HG03064 (cell line): ENCODE results near the gene MAS1.

Experiments used
- ATAC-seq: cut with Tn5 transposase; IDR thresholded peaks from one replicate; pipeline ENCODE4 v1.9.1; 2021; ENCODE audit warnings: low read depth; ENCODE audit not compliant: unreplicated experiment

MAS1 gene

DNA sequence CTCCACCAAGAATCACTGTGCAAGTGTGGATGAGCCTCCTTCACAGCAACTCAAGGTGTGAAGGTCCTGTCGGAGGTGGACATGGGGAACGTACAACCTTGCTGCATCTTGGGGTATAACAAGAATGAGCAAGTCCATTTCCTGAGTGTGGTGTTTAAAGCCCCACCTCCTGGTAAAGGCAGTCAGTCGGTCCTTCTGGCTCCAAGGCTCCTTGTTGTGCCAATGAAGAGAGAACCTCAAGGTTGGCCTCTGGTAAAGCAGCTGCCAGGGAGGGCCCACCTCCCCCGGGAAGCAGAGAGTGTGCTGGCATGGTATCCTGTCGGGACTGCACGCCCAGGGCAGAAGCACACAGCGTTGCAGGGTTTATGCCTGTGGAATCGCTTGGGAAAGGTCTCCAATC, 12.4 kb upstream of the MAS1 start:
- ATAC-seq: no peak

DNA sequence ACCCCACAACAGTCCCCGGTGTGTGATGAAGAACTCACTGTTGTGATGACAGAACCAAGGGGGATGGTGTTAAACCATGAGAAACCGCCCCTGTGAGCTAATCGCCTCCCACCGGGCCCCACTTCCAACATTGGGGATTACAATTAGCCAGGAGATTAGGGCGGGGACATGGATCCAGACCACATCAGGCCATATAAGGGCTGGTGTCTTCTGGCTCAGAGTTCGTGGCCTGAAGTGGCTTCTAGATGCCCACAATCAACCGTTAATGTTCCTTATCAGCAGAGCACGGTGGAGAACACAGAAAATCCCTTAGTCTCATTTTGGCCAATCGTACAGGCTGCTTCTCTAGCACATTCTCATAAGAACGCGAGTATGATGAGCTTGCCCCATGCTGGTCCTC, 10.9 kb upstream of the MAS1 start:
- no peak for ATAC-seq

DNA sequence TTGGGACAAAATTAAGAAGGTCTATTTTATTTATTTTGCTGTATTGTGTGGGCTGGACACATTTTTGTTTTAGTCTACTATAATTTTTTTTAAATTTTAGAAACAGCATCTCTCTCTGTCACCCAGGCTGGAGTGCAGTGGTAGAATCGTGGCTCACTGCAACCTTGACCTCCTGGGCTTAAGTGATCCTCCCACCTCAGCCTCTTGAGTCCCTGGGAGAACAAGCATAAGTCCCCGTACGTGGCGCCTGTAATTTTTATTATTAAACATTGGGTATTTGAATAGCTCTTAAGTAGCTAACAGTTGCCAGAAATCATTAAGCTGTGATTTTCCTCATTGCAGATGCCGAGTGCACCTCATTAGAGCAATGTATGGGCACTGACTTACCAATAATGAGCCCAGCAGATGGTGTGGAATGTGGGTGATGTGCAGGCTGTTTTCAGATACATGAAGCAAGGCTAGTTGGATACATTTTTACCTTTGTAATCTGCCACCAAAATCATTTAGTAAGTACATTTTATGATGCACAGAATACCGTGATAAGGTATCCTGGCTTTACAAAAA, 10.3 kb upstream of the MAS1 start:
- no peak for ATAC-seq

DNA sequence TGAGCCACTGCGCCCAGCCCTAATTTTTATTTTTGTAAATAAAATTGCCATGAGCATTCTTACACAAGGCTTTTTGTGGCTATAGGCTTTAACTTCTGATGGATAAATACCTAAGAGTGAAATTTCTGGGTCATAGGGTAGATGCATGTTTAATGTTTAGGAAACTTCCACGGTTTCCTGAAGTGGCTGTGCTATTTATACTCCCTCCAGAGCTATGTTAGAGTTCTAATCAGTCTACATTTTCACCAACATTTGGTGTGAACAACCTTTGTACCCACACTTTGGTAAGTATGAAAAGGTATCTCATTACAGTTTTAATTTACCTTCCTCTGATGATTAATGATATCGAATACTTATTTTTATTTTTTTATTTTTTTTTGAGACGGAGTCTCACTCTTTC, 6.1 kb upstream of the MAS1 start:
- ATAC-seq: no peak

DNA sequence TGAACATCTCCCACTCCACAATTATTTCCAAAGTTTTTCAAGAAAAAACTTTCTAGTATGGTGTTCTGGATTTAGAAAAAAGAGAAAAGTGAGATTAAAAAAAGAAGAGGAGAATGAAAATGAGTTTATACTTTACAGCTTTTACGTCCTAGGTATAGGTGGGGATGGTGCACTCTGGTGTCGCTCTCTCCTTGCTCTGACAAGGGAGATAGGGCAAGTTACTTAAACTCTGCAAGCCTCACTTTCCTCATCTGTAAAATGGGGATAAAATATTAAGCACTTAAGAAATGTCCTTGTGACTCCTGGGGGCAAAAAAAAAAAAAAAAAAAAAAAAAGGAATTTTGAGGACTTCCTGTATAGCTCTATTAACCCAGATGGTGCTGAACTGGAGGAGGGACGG, 4.5 kb upstream of the MAS1 start:
- ATAC-seq: no peak

DNA sequence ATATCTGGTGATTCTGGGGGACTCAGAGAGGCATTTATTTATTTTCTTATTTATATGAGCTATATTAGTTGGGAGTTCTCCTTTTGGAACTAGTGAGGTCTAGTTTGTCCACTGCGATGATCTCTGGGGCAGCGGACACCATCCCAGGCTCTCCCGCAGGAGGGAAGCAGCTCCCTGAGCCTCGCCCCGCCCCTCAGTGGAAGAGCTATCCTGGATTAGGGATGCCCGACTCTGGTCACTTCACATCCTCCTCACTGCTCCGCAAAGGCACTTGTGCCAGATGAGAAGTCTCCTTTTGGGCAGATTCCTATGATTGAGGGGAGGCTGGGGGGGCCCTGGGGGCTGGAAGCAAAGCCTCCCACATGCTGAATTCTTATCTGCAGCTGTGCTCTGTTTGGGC, 3.6 kb upstream of the MAS1 start:
- no peak for ATAC-seq

DNA sequence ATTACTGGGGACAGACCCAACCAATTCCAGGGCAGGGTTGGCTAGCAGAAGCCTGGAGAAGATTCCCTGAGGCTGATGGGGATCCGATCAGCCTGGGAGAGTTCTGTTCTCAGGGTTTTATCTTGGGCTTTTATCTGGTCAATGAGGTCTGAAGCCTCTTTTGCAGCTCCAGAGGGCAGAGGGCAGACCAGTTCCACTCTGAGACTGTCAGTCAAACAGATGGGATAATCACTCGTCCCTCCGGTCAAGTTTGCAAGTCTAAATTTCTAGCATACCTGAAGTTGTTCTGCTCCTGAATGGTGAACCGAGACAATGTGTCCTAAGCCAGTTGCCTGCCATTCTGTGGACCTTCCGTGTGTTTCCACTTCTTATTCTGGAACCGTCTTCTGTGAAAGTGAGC, 3.0 kb upstream of the MAS1 start:
- ATAC-seq: no peak

DNA sequence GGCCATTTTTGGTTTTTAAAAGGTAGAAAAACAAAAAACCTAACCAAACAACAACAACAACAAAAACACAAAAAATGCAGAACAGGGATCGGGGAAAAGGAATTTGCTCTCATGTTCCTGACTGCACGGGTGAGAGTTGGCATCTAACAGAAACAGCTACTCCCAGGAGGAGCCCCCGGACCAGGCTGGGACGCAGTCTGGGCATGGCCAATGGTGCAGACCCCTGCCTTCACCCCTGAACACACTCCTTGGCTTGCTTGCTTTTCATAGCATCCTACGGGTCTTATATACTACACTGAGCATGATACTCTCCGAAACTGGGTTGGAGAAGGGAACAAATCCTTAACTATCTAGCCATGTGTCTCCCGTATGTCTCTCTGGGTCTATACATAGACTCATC, 587 bp upstream of the MAS1 start:
- no peak for ATAC-seq

DNA sequence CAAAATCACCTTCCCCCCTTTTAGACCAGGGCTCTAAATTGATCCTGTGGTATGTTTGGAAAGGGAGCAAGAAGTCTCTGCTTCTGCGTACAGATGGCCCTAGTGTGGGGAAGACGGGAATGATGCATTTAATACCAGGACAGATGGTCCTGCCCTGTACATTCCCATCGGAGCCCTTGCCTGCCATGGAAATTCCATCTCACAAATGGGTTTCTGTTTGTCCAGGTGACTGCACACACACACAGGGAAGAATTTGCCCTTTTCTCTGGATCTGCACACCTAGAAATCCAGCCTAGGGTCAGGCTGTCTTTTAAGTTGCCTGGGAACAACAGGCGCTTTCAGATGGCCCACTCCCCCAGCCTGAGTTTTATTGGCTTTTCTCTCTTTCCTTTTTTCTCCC, 1.3 kb downstream of the MAS1 start:
- no peak for ATAC-seq

DNA sequence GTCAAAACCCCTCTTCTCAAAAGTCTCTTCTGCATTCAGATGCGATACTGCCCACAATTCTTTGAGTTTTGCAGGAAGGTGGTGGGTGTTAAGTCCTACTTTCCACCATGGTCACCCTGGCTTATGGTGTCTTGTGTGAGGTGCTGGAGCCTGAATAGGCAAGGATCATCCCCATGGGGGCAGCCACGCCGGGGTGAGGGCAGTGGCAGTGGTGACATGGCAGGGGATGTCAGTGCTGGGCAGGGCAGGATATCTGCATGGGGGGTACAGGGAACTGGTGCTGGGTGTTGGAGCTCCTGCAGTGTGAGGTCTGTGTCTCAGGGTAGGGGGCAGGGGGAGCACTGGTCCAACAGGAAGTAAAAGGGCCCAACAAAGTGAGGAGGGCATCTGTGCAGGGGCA, 2.3 kb downstream of the MAS1 start:
- ATAC-seq: no peak

DNA sequence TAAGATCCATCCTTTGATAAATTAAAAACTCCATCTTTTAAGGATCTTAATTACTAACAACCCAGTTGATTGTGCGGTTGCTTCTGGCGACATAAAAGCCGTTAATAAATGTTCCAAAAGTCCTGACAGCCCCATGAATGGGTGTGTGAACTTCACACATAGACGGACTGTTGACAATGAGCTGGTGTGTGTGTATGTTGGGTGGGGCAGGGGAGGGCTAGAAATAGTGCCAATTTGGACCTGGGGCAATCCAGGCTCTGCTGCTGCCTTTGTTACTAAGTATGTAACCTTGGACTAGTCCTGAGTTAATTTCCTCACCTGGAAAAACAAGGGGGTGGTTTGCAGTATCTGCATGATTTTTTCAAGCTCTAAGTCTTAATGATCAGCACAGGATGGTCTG, 4.2 kb downstream of the MAS1 start:
- no peak for ATAC-seq

DNA sequence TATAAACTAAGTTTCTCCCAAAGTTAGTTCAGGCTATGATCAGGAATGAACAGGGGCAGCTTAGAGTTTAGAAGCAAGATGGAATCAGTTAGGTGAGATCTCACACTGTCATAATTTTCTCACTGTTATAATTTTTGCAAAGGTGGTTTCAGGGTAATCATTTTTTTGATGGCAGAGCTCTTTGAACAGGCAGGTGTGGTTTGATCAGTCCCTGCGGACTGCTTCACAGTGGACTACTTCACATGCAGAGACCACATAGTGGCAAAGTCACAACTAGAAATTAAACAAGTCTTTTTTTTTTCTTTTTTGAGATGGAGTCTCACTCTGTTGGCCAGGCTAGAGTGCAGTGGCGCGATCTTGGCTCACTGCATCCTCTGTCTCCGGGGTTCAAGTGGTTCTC, 6.8 kb downstream of the MAS1 start:
- ATAC-seq: no peak

DNA sequence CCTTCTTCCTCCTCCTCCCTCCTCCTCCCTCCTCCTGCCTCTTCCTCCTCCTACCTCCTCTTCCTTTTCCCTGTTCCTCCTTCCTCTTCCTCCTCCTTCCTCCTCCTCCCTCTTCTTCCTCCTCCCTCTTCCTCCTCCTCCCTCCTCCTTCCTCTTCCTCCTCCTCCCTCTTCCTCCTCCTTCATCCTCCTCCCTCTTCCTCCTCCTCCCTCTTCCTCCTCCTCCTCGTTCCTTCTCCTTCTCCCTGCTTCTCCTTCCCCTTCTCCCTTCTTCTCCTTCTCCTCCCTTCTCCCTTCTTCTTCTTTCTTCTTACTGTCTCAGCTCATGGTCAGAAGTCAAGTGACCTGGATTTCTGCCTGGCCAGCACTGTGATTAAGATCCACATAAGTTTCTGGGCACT, 7.7 kb downstream of the MAS1 start:
- no peak for ATAC-seq

DNA sequence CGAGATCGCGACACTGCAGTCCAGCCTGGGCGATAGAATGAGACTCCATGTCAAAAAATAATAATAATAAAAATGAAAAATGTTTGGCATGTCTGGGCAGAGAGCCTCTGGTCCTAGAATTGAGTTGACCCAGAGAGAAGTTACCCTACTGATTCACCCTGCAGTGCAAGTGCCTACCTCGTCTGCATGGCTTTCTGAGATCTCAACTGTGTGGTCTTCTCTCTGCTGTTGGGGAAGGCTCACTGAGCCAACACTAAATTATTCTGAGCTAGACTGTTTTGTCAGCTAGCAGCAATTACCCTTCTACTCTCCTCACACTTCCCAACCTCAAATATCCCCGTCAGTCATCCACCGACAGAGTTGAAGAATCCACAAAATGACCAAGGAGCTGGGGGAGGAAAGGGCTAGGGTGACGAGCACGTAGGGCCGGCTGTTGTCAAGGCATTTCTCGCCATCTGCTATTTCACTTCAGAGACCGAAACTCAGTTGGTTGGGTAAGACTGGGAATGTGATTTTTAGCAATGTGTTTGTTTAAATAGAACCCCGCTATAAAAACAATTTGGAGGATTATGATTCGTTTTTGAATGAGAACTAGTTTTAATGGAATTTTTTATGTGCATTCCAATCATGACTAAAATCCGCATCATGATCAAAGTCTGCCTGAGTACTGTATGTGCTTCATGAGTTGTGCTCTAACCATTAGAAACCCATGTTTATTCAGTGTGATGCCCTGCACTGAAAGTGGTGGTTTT, 9.4 kb downstream of the MAS1 start:
- ATAC-seq: no peak

DNA sequence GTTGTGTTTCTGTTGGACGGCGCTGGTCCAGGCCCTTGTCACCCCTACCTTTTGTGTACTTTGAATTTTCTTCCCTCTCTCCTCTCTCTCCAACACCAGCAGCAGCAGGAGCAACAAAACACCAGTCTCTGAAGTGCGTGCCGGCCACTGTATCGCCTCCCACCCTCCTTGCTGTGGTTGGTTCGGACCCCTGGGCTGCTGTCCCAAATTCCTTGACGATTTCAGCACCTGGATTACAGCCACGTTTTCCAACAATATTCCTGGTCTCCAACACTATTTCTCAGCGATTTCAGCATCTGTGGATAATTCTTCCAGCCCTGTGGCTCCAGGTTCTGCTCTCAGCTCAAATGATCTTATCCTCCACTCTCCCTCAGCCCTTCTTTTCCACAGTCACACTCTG, 11.8 kb downstream of the MAS1 start:
- ATAC-seq: no peak

DNA sequence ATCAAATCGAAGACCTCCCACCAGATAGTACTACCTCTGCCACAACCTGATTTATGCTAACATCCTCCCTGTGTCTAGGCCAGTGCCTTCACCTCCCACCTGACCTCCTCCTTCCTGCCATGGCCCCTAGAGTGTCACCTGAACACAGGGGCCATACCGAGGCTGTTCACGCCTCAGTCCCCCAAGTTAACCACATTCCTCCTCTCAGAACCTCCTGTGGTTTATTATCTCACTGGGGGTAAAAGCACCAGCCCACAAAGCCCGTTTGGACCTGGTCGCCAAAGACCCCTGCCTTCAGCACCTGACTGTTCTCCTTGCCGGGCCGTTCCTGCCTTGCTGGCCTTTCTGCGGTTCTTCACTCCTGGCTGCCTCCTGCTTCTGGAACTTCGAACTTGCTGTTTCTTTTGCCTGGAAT, 13.7 kb downstream of the MAS1 start:
- ATAC-seq: peak; percentile 61

DNA sequence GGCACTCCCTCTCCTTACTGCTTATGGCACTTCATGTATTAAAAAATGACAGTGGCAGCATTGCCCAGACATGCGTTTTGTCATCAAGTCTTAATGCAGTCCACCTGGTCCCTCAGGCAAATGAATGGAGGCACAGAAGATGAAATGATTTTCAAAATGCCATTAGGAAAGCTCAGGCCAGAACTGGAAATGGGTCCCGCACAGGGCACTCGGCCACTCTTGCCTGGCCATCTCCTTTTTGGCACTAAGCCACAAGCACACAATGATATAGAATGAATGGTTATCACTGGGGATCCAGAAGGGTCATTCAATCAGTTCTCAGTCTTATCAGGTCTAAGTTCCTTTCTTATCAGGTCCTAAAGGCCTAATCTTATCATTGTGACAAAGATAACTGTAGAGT, 15.6 kb downstream of the MAS1 start:
- ATAC-seq: no peak

DNA sequence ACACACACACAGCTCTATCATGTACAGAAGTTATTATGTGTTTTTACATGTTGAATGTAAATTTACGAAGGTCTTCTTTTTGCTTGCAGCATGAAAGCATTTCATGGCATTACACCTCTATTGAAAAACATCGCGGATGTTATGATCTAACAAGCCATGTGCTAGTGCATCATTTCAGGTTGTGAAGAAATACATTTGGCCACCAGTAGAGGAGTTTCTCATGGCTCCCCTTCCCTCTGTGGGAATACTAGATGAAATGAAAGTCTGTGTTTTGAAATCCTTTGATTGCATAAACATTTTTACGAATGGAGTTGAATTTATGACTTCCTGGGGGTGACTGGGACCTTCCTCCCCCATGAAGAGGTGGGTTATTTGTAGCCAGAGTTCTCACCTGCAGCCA, 17.7 kb downstream of the MAS1 start:
- ATAC-seq: no peak

DNA sequence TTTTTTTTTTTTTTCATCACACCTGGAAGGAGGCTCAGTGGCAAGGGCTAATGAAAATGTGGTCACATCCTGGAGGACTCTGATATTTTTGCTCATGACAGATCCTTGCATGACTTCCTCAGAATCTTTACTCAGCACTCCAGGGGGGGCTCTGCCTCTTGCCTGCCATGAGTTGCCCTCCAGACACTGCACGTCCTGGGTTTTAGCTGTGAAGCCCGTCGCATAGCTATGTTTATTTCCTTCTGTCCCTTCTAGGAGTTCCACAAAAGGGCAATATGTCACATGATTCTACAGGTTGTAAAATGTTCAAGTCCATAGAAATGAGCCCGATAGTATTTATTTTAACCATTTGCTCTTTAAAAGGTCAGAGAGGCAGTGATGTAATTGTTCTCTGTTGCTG, 18.2 kb downstream of the MAS1 start:
- no peak for ATAC-seq

DNA sequence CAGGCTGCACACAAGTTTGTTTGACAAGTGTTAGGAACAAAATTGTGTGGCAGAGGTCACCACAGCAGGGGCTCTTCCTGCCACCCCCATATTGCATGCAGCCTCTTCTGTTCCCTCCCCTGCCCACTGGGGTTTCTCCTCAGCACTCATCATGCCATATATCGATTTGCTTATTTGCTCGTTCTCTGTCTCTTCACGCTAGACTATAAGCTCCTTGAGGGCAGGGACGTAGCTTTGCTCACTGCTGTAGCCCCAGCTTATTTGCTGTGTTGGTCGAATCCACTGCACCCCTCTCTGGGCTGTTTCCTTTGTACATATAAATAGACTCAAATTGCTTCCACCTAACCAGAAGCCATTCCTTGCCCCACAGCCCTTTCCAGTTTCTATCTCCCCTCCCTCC, 19.6 kb downstream of the MAS1 start:
- ATAC-seq: no peak

DNA sequence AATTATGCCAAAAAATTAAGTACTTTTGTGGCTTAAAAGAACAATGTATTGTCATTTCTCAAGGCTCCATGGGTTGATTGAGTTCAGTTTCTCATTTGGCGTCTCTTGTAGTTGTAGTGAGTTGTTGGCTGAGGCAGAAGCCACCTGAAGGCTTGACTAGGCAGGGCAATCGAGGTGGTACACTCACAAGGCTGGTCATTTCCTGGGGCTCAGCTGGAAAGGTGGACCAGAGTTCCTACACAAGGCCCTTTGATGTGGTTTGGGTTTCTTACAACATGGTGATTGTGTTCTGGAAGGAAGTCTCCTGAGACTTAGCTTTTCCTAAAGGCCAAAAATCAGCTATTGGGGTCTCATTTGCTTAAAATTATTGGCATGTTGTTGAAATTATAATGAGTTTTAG, 22.6 kb downstream of the MAS1 start:
- ATAC-seq: no peak

DNA sequence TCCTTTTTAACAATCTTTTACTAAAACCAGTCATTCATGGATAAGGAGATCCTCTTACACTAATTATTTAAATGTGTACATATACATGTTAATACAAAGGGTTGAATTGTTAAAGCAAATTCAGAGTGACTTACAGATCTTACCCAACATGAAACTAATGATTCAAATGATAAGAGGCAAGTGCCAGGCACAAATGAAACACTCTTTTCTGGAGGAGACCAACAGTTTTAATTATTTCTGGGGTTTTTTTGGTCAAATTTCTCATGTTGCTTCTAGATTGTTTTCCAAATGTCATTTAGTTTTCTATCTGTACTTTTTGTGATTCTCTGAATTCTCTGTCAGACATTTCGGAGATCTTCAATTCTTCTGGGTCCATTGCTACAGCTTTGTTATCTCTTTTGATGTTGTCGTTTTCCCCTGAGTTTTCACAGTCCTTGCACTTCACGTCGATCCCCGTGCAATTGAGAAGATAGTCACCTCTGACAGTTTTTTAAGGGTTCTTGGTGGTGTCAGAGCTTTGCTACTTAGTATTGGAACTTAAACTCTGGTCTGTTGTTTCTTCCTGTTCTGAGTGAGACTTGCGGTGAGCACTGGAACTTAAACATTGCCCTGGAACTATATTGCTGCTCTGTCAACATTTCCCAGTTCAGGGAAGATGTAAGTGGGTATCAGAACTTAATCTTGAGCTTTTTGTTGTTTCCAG, 23.2 kb downstream of the MAS1 start:
- ATAC-seq: no peak
